ENCODE measurements around the gene AGPAT4. TPM values are rescaled to one million over a fixed set of nuclear protein-coding genes. Genes with fewer than 3 reads are reported as not detected.

Gene AGPAT4
- polyA plus RNA-seq, 4 donors: 17.9 to 22.5 (median 19.3) TPM

DNA sequence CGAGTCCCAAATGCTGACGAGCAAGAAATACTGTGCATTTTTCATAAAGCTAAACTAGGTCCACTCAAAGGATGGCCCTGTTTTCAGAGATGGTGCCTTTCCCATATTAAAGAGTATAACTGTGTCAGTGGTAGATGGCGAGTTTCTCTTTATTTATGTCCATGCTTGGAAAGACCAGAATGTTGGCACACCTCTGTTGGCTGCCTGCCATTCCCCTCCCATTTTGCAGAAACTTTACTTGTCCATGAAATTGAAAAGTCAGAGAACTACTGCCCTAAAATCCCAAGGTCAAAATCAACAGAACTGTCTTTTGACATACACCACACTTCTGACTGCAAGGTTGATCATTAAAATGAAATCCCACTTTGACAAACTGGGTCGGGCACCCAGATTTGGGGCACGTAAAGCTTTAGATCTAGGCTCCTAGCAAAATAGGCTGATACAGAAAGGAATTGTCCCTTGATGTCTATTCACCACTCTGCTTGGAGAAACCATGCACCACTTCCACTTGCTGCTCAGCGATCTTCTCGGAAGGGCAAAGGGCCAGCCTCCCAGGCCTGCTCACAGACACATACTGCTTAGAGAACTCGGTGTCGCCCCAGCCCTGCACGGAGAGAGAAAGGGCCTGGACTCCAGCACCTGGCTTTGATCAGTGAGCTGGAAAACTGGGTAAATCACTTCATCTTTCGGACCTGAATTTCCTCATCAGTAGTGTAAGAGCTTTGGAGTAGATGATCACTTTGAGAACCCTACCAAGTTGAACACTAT, 130.0 kb downstream of the AGPAT4 start:
- DNase-seq (ENCODE audit: low read depth in 4 of 4, low spot score in 3 of 4): no peak

DNA sequence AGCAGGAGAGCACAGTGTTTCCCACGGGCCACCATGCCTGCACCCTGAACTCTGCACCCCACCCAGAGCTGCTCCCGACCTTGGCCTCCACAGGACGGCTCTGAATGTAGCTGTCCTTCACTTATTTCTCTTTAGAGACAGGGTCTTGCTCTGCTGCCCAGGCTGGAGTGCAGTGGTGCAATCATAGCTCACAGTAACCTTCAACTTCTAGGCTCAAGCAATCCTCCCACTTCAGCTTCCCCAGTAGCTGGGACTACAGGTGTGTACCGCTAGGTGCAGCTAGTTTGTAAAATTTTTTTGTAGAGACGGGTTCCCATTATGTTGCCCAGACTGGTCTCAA, 130.9 kb downstream of the AGPAT4 start:
- DNase-seq (ENCODE audit: low read depth in 4 of 4, low spot score in 3 of 4): no peak

DNA sequence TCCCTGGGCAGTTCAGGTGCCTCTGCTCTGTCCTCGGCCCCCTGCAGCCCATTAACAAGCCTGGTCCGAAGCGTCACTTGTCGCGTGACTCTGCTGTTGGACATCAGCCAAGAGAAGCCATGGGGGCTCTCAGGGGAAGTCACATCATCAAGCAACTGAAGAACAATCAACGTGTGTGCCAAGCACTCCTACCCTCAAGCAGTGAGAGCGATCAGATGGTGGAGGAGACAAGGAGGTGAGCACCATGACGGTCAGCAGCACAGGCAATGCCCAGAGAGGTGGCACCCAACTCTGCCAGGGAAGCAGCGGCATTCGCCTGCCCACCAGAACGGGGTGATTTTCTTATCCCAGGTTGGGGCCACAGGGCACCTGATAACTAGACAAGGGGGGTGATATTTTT, 132.7 kb downstream of the AGPAT4 start:
- DNase-seq (ENCODE audit: low read depth in 4 of 4, low spot score in 3 of 4): no peak

DNA sequence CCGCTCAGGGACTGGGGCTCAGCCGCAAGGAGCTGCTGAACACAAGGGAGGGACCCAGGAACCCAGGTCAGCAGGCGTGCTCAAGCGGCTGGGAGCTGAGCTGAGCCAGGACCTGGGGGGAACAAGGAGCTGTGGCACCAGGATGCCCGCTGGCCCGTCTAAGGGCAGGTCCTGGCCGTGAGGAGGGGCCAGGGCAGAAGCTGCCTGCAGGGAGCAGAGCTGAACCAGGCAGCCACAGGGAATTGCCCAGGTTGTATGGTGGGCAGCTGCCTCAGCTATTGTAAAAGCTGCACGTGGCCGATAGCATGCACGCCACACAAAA, 133.3 kb downstream of the AGPAT4 start:
- no peak for DNase-seq (ENCODE audit: low read depth in 4 of 4, low spot score in 3 of 4)

DNA sequence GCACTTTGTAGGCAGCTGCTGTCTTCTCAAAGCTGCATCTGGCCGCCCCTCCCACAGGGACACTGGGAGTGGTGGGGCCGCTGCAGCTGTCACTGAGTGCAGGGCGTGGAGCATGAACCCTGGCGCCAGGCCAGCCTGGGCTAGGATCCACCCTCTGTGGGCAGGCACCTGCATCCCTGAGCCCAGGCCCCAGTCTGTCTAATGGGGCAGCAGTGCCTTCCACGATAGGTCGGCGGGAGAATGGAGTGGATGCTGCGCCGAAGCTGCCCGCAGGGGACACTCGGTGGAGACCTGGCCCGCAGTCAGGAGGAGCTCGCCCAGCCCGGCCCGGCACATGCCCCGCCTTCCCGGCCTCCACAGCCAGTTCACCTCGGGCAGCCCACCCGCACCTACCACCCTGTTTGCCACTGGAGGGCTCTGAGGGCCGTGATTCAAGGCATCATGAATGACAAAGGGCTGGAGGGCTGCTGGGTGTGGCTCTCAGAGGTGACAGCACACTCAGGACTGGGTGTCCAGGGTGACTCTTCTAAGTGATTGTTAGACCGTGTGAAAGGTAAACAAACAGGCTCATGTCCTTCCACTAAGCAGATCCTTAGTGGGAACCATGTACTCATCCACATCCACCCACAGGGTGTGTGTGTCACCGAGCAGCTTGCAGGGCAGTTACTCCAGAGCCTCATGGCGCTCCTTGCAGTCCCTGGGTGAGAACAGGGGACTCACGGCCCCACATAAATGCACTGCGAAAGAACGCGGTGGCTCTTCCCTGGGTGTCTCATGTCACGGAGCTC, 133.9 kb downstream of the AGPAT4 start:
- no peak for DNase-seq (ENCODE audit: low read depth in 4 of 4, low spot score in 3 of 4)

DNA sequence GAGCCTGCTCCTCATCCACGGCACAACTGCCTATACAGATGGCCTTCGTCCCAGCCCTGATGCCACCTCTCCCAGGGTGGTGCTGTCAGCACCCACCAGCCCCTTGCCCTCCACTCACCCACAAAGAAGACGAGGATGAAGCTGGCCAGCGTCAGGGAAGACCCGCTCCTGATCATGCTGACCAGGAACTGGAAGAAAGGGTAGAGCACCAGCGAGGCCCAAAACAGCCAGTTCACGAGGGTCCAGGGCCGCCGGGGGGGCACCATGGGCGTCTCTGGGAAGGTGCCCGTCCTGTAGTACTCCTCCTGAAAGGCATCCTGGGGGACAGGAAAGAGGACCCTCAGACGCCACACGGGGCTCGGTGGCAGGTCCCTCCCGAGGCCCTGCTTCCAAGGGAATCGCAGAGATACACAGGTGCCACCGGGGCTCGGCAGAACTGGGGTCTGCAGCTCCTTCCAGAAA, 134.5 kb downstream of the AGPAT4 start:
- DNase-seq (ENCODE audit: low read depth in 4 of 4, low spot score in 3 of 4): no peak

DNA sequence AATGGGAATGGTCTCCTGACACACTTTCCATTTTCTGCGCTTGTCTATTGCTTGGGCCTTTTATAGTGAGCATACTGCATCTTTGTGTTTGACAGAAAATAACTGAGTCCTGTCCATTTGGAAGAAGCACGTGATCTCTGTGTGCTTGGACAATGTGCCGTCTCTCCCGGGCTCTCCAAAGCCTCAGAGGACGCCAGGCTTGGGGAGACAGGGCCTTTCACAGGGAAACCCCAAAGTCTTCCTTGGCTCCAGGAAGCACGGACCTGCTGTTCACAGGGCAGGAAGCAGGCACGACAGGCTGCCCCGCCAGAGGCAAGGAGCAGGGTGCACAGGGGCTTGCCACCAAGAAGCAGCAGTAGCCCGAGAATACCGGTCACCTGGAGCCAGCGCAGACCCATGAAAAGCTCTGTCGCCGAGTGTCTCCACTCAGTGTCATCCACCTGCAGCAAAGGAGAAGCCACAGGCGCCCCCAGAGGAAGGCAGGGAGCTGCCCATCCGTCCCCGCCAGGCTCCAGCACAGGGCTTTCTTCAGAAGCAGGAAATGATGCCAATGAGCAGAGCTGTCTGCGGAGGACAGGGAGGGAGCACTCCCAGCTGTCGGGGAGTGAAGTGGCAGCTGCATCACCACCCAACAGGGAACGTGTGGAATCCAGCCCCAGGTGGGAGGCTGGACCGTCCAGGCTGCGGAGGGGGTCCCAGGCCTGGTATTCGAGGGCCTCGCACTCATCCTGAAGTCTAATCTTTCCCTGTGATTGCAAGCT, 135.1 kb downstream of the AGPAT4 start:
- no peak for DNase-seq (ENCODE audit: low read depth in 4 of 4, low spot score in 3 of 4)

DNA sequence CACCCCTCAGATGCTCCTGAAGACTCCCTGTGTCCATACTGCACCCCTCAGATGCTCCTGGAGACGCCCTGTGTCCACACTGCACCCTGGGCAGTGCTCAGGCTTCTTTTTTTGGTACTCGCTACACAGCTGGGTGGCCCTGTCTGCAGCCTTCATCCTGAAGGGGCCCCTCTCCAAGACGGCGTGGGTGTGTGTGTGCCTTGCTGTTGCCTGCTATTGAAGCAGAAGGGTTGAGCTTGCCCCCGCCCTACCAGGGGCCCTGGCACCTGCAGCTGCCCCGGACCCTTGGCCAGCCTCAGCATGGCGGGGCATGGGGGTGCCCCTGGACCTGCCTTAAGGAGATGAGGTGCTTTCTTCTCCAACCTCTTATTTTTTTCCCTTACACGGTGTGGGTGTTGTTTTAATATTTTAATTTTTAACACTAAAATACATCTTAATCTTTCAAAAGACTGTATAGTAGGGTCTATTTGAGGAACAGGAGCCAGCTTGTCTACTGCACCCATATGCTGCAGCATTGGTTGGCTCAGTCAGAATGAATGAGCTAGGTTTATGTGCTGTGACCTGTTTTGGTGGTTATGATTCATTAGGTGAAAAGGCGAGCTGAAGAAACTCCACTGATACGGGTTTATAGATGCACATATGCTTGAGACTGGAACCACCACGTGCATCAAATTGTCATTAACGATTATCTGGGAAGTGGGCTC, 135.9 kb downstream of the AGPAT4 start:
- DNase-seq (ENCODE audit: low read depth in 4 of 4, low spot score in 3 of 4): no peak

DNA sequence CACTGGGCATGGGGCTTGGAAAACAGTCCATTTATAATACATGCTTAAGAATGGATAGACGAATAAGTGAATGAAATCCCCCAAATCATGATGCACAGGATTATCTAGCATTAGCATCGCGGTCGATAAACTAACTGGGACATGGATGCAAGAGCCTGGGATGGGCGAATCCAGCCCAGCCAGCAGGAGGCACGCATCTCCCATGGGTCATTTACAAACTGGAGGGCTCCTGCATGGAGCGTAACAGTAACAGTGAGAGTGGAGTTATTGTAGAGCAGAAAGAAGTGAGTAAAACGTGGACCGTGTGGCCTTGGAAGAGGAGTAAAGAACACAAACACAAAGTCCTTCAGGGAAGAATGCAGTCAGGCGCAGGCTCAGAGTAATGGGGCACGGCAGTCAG, 136.5 kb downstream of the AGPAT4 start:
- DNase-seq (ENCODE audit: low read depth in 4 of 4, low spot score in 3 of 4): no peak

DNA sequence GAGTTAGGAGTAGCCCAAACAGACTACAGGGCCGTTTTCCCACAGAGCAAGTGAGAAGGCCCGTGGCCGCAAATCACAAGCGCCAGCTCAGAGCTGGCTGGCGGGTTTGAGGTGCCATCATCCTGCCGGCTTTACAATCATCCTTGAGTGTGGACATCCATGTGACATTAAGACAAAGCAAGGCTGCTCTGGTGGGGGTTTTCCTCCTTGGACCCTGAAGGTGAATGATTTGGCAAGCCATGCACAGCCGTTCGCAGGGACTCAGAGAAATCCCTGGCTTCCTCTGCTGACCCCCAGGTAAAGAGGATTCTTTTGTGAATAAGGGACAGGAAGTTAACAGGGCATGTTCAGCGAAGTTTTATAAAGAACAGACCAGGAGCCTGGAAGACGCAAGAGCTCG, 137.2 kb downstream of the AGPAT4 start:
- DNase-seq (ENCODE audit: low read depth in 4 of 4, low spot score in 3 of 4): no peak

DNA sequence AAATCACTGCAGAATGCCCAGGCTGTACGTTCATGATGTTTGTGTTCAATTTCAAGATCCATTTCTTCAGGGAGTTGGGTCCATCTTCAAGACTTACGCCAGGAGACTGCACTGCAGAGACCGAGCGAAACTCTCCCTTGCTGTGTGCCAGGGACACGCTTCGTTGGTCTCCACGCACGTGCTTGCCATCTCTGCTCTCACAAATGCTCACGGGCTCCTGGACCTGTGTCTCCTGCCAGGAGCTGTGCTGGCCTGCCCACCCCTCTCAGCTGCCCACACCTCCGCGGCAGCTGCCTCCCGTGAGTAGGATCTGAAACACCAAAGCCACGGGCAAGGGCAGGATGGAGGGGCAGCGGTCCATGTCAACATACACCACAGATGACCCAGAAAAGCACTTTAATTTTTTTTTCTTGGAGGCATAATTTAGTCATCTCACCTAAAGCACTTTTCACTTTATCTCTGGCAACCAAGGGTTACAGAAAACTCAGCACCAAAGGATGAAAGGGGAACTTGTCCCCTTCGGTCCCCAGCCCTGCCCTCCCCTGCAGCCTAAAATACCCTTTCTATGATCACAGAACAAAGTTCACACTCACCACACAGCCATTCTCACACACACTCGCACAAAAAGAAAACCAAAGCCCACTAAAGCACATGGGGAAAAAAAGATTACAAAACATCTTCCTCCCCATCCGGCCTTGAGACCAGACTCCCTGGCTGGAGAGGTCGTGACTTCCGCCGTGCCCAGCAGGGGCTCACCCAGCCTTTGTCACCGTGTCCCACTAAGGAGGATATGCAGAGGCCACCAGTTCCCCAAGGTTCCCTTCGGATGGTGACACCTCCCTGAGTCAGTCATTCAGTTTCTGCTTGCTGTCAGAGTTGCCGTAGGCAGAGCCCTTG, 137.9 kb downstream of the AGPAT4 start:
- DNase-seq (ENCODE audit: low read depth in 4 of 4, low spot score in 3 of 4): peak in 2 of 4 donors; percentile 4 to 22

DNA sequence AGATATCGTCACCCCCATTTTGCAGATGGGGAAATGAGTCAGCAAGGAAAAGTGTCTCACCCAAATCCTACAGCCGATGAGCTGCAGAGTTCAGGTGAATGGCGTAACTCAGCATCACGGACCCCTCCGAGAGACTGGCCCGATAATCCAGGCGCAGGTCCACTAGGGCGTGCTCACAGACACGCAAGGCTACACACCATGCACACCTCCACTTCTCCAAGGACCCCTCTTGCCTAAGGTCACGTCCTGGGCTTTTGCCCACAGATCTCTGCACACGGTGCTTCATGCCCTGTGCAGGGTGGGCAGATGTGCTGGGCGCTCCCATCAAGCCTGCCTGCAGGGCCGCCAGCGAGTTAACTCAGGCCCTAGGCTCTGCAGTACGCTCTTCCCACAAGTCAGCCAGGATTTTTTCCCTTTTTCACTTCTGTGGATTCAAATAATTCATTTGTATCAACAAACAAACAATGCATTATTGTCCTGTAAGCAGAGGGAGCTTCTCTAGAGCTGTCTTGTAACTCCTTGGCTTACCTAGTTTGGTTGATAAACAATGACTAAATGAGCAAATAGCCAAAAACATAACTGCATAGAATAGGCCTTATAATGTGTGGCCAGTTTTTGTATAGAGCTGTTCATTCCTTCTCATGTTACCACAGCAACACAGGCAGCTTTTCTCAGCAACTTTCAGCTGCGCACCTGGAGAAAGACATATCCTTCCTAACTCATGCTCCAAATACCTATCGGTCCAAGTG, 139.1 kb downstream of the AGPAT4 start:
- DNase-seq (ENCODE audit: low read depth in 4 of 4, low spot score in 3 of 4): no peak

DNA sequence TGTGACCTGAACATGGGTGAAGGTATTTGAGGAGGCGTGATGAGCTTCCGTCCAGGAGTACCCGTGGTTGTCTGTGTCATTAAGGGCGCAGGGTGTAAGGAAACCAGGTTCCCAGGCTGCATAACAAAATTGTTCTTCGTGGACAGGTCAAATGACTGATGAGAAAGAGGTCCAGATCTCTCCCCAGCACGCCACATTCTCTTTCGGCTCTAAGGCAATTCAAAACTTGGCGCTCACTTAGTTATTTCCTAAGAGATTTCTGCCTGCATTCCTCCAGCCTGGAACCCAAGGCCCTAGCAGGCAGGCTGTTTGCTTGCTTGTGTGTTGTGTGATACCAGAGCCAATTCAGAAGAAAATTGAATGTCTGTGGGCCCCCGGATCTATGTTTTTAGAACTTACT, 139.9 kb downstream of the AGPAT4 start:
- DNase-seq (ENCODE audit: low read depth in 4 of 4, low spot score in 3 of 4): no peak

DNA sequence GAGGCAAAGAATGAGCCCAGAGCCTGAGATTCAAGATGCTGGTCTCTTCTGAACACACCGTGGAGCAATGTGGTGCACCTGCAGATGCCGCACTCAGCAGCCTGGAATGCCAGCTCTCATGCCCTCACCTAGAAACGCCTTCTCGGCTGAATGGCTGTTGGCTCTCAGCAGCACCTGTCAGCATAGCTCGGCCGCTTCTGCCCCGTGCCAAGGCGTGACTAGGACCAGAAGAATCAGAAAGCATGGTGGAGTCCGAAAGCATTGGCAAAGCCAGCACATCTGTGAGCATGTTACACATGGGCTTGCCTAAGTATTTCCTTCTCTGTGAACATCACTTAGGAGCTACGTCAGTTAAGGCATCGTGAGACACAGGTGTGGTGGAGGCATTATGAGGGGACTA, 141.5 kb downstream of the AGPAT4 start:
- no peak for DNase-seq (ENCODE audit: low read depth in 4 of 4, low spot score in 3 of 4)

DNA sequence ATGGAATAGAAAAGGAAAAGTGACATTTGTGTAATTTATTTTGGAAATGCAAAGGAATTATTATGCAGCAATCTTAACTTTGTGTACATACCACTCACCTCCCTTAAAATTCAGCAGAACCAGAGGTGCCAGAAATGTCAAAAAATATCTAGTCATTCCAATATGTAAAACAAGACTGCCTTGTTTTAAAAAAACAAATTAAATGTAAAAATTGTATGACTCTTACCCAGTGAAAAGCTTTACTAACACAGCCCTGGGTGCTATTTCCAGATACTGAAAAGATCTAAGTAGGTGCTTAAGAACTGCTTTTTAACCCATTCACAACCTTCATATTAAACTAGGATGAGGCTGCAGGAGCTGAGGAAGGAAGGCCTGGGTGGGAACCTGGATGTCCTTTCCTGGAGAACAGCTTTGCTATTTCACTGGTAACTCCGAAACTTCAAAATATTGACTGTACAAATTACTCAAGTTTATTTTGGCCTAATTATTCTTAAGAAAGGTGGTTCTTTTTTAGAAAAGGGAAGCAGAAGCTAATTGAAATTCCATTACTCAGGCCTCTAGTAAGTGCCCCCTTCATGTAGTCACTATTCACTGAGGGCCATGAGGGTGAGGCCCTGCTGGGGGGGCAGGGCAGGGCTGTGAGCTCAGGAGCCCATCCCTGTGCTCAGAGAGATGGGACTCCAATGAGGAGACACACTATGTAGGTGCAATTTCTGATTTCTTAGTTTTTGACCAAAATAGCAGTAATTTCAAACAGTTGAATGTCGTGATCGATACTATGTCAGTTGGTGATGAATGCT, 142.7 kb downstream of the AGPAT4 start:
- no peak for DNase-seq (ENCODE audit: low read depth in 4 of 4, low spot score in 3 of 4)

DNA sequence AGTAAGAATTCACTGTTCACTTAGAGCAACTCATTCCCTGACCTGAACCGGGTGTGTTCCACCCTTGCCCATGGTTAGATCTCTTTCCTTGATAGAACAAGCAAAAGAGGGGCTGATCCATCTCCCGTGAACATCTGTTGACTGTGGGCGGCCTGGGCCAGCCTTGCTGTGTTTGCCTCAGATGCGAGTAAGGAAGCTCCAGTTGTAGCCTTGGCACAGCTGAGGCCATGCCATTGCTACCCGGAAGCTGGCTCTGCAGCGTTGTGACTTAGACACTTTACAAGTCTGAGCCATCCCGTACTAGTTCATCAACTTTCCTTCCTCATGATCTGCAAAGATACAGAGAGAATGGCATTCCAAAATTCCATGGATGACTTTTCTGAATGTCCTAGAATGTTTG, 143.3 kb downstream of the AGPAT4 start:
- DNase-seq (ENCODE audit: low read depth in 4 of 4, low spot score in 3 of 4): no peak

DNA sequence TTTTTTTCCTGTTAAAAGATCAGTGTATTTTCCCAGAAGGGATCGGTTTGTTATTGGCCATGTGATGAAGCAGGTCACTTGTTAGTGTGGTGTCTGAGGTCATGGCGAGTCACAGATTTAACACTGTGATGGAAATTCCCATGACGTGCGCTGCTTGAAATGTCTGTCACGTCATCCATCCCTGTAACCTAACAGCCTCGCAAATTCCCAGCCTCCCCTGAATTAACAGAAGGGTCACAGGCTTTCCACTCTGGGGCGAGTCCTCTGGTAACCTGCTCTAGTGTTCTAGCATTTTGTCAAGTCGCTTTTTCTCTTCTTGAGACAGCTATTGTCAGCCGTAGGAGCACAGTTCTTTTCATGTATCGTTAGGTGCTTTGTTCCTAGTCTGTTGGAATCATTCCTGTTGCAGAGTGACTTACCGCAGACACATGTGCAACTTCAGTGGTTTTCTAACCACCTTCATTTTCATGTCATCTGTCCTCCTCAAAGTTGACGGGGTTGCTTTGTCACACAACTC, 145.1 kb downstream of the AGPAT4 start:
- DNase-seq (ENCODE audit: low read depth in 4 of 4, low spot score in 3 of 4): no peak

DNA sequence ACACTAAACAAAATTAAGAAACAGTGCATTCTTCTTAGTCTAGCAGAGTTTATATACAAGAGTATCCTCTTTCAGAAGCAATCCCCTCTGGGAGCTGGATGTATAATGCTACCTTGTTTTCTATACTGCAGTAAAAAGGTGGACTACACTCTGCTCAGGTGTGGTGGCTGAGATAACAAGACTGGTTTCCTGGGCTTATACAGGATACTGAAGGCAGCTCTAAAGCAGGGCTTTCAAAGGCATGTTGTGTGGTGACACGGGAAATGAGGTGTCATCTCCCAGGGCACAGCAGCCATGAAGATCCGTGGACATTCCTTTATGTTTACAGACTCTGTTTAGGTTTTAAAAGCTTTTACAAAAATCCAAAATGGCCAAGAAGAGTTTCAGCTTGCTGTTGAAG, 145.6 kb downstream of the AGPAT4 start:
- DNase-seq (ENCODE audit: low read depth in 4 of 4, low spot score in 3 of 4): no peak
